Measurements from ENCODE around the gene ILKAP. TPM values are rescaled to one million over a fixed set of nuclear protein-coding genes. Genes with fewer than 3 reads are reported as not detected.

Gene ILKAP
- total RNA-seq, 1 experiment from 2014 or later = 41.5 TPM

DNA sequence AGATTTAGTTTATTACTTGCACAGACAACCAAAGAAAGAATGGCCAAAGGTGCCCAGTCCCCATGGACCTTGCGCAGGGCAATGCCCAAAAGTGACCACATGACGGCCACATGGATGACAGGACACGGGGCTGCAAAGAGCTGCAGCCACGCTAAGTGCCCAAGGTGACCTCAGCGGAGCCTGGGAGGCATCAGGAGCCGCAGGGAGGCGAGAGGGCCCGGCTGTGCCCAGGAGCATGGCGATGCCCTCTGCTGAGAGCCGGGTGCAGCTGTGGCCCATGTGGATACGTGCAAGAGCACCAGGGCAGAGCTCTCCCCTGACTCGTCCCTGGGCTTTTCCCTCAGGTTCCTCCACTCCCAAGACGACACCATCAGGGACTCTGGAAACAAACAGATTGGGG, 21.6 kb upstream of the ILKAP start:
- H3K4ac ChIP-seq (ENCODE audit: low read depth, low read length) = no peak overlapping the region
- no peak overlapping the region for H3K18ac ChIP-seq (ENCODE audit: insufficient read length, low read depth, low read length)
- no peak overlapping the region for H2BK20ac ChIP-seq (ENCODE audit: low read depth, low read length, poor library complexity, severe bottlenecking)
- H2BK15ac ChIP-seq (ENCODE audit: low read depth, low read length) = no peak overlapping the region
- Mint-ChIP-seq H3K9me3 (no peaks in the 10 kb centered on the region), H3K27me3 (ENCODE audit: low read depth) (peaks cover 24% of the 10 kb centered on the region), H3K4me3 (no peak overlapping the region), H3K27ac (no peak overlapping the region), H3K4me1 (peaks cover 9% of the 10 kb centered on the region in 2 experiments), H3K36me3 (ENCODE audit: insufficient read depth in 1 of 3, low read depth in 3 of 3) (peaks cover 0 to 2% (median 0%) of the 10 kb centered on the region in 3 experiments; a peak in 1 of 7 replicates)
- TF ChIP-seq CTCF (conservative IDR thresholded peaks at IDR 0.05) = no peak
- H2BK5ac ChIP-seq (ENCODE audit: insufficient read length, low read length) = no peak overlapping the region
- H4K5ac ChIP-seq (ENCODE audit: insufficient read length, low read depth, low read length) = no peak overlapping the region
- no peak overlapping the region for H3K56ac ChIP-seq (ENCODE audit: insufficient read length, low read depth, low read length)
- H4K20me1 ChIP-seq (ENCODE audit: control insufficient read depth, insufficient read depth, insufficient read length) = no peaks in the 10 kb centered on the region
- no peak overlapping the region for H3K23ac ChIP-seq (ENCODE audit: insufficient read length, low read depth, low read length)
- no peaks in the 10 kb centered on the region for H3K79me2 ChIP-seq (ENCODE audit: insufficient read depth, low read length)
- no peak overlapping the region for H3K27ac ChIP-seq (ENCODE audit: insufficient read length, low read depth, low read length)
- DNase-seq = no peak
- H2AFZ ChIP-seq (ENCODE audit: low read length) = no peak overlapping the region
- no peak overlapping the region for H2BK120ac ChIP-seq (ENCODE audit: low read depth, low read length, poor library complexity, severe bottlenecking)
- H4K8ac ChIP-seq (replicated peaks; ENCODE audit: insufficient read length, low read depth, low read length) = no peak overlapping the region
- no peaks in the 10 kb centered on the region; the same call in 1 of the 2 replicates for H3K27me3 ChIP-seq (ENCODE audit: insufficient read depth, low read length)
- H2BK12ac ChIP-seq (ENCODE audit: insufficient read length, low read depth, low read length) = no peak overlapping the region
- H3K9me3 ChIP-seq (ENCODE audit: control insufficient read depth, low read depth, low read length) = no peaks in the 10 kb centered on the region
- H3K79me1 ChIP-seq (ENCODE audit: insufficient read depth, low read depth, low read length, poor library complexity, severe bottlenecking) = no peaks in the 10 kb centered on the region
- WGBS (ENCODE audit: extremely low coverage, insufficient read length, low lambda C conversion rate) = no CpG with 5 or more reads among the region's 13 CpGs
- no peaks in the 10 kb centered on the region for H3K23me2 ChIP-seq (ENCODE audit: insufficient read length, low read depth, low read length, poor library complexity, severe bottlenecking)
- no peak overlapping the region for H3K9ac ChIP-seq (ENCODE audit: extremely low read depth, insufficient read length, low read length)
- H3K14ac ChIP-seq (ENCODE audit: insufficient read depth, low read length) = no peak overlapping the region
- H2AK5ac ChIP-seq (ENCODE audit: insufficient read length, low read length) = no peak overlapping the region
- no peaks in the 10 kb centered on the region for H3K4me1 ChIP-seq (ENCODE audit: insufficient read depth, low read length)
- H3K4me2 ChIP-seq (ENCODE audit: insufficient read depth, insufficient read length, low read length) = no peak overlapping the region
- no peak overlapping the region for H3T11ph ChIP-seq (ENCODE audit: low read length)
- H4K91ac ChIP-seq (ENCODE audit: insufficient read length, low read depth, low read length) = no peak overlapping the region

Measured in H9 (cell line).